ENCODE measurements around the gene UPF1. TPM values are rescaled to one million over a fixed set of nuclear protein-coding genes. Genes with fewer than 3 reads are reported as not detected.

UPF1 gene
- total and polyA plus RNA-seq, 2 of the 13 experiments (the other 11 are each of a cell fraction or from before 2014, with no cell fraction given), result 16.9 to 41.8 TPM

- TF ChIP-seq ZMAT5 (CRISPR knock-in tag; IDR thresholded peaks at IDR 0.05; ENCODE audit: borderline replicate concordance, low read depth), result no peak
- TF ChIP-seq ZNF282 (IDR thresholded peaks at IDR 0.05; ENCODE audit: partially characterized antibody), result no peak
- no peak for TF ChIP-seq MIER2 (CRISPR knock-in tag; IDR thresholded peaks at IDR 0.05)
- no peak for TF ChIP-seq GMEB2 (CRISPR knock-in tag; IDR thresholded peaks at IDR 0.05; ENCODE audit: low read depth)
- TF ChIP-seq LBX2 (CRISPR knock-in tag; IDR thresholded peaks at IDR 0.05; ENCODE audit: borderline replicate concordance), result no peak
- peak; percentile 83 for TF ChIP-seq PHF21A (CRISPR knock-in tag; IDR thresholded peaks at IDR 0.05)
- 0 out of 2 replicates have a peak, but pooled peaks have one; percentile 54 for TF ChIP-seq HINFP (CRISPR knock-in tag; IDR thresholded peaks at IDR 0.05; ENCODE audit: low read depth)
- TF ChIP-seq POLR2AphosphoS2 (IDR thresholded peaks at IDR 0.05; ENCODE audit: low read depth, low read length), result no peak
- TF ChIP-seq RFXANK (CRISPR knock-in tag; IDR thresholded peaks at IDR 0.05), result no peak
- TF ChIP-seq ZNF556 (CRISPR knock-in tag; IDR thresholded peaks at IDR 0.05; ENCODE audit: borderline replicate concordance), result no peak
- 0 out of 2 replicates have a peak, but pooled peaks have one; percentile 13 for TF ChIP-seq ERF (CRISPR knock-in tag; IDR thresholded peaks at IDR 0.05)
- no peak for TF ChIP-seq ATRX (CRISPR knock-in tag; IDR thresholded peaks at IDR 0.05; ENCODE audit: borderline replicate concordance)
- no peak for TF ChIP-seq NR0B2 (CRISPR knock-in tag; IDR thresholded peaks at IDR 0.05)
- TF ChIP-seq PAXIP1 (CRISPR knock-in tag; conservative IDR thresholded peaks at IDR 0.05), result peak; percentile 88
- TF ChIP-seq HMG20A (CRISPR knock-in tag; IDR thresholded peaks at IDR 0.05; ENCODE audit: borderline replicate concordance), result no peak
- TF ChIP-seq MEF2D (CRISPR knock-in tag; IDR thresholded peaks at IDR 0.05), result no peak
- peak; percentile 47; the same call in 1 of the 2 replicates for TF ChIP-seq RCOR2 (CRISPR knock-in tag; IDR thresholded peaks at IDR 0.05)
- TF ChIP-seq ZBTB7B (CRISPR knock-in tag; IDR thresholded peaks at IDR 0.05), result peak; percentile 73
- TF ChIP-seq ZNF770 (CRISPR knock-in tag; IDR thresholded peaks at IDR 0.05), result peak; percentile 89
These were observed 33.1 kb upstream of the UPF1 start (continued) for GRCh38 chr19:18798384-18799352.

All from HepG2 (cell line).